Osteoblast (primary cell): ENCODE data around the gene MYO3B. TPM values are rescaled to one million over a fixed set of nuclear protein-coding genes. Genes with fewer than 3 reads are reported as not detected.

Experiments used
- DNase-seq: peaks from one replicate; pipeline ENCODE4 v3.0.0; 2011; ENCODE audit warnings: low spot score, mixed read lengths; ENCODE audit not compliant: insufficient read length; ENCODE audit errors: missing footprints
- H2AFZ ChIP-seq: 2 replicates; pipeline ENCODE4 v1.6.0; 2011; ENCODE audit warnings: mild to moderate bottlenecking, low read length
- H3K27ac ChIP-seq: 2 replicates; pipeline ENCODE4 v1.5.1; 2011; ENCODE audit warnings: mild to moderate bottlenecking, low read depth, low read length, moderate library complexity
- H3K27me3 ChIP-seq: 2 replicates; pipeline ENCODE4 v1.6.0; 2012; ENCODE audit warnings: mild to moderate bottlenecking, control low read depth, inconsistent platforms, low read length, moderate library complexity; ENCODE audit not compliant: insufficient read depth
- H3K36me3 ChIP-seq: 2 replicates; pipeline ENCODE4 v1.5.1; 2011; ENCODE audit warnings: mild to moderate bottlenecking, low read length, control low read depth, moderate library complexity; ENCODE audit not compliant: insufficient read depth
- H3K4me1 ChIP-seq: 2 replicates; pipeline ENCODE4 v1.5.1; 2011; ENCODE audit warnings: mild to moderate bottlenecking, low read length, control low read depth, moderate library complexity; ENCODE audit not compliant: insufficient read depth
- H3K4me2 ChIP-seq: 2 replicates; pipeline ENCODE4 v1.6.0; 2011; ENCODE audit warnings: mild to moderate bottlenecking, low read length; ENCODE audit not compliant: insufficient read depth
- H3K4me3 ChIP-seq: fragments of 200-600 bp; sonication (generic); 3 replicates; pipeline ENCODE4 v1.5.1; 2012; ENCODE audit warnings: mild to moderate bottlenecking, low read length, inconsistent platforms; ENCODE audit not compliant: insufficient read depth
- H3K79me2 ChIP-seq: 2 replicates; pipeline ENCODE4 v1.6.0; 2012; ENCODE audit warnings: mild to moderate bottlenecking, low read length, control low read depth, inconsistent platforms; ENCODE audit not compliant: insufficient read depth
- H3K9me3 ChIP-seq: 2 replicates; pipeline ENCODE4 v1.5.1; 2011; ENCODE audit warnings: low read depth, low read length, control low read depth
- H4K20me1 ChIP-seq: 2 replicates; pipeline ENCODE4 v1.6.0; 2012; ENCODE audit warnings: mild to moderate bottlenecking, low read length, control low read depth; ENCODE audit not compliant: insufficient read depth
- total RNA-seq: library from RNA; depleted of rRNA; stranded (reverse); fragments of >200 nt; gene quantifications from 2 replicates; pipeline ENCODE4 v1.2.3, GENCODE V29; 2012
- TF ChIP-seq, protein P1 (sequence below): IDR thresholded peaks from 2 replicates; pipeline ENCODE4 v1.5.1; 2011; ENCODE audit warnings: mild to moderate bottlenecking, low read depth, low read length, moderate library complexity; ENCODE audit errors: extremely low read depth

MYO3B gene
- total RNA-seq, 1 donor: 0.36 TPM

- no peak overlapping the region for H3K4me2 ChIP-seq
Observed at GRCh38 chr2:170204298-170204951, 26.5 kb downstream of the MYO3B start.

DNA sequence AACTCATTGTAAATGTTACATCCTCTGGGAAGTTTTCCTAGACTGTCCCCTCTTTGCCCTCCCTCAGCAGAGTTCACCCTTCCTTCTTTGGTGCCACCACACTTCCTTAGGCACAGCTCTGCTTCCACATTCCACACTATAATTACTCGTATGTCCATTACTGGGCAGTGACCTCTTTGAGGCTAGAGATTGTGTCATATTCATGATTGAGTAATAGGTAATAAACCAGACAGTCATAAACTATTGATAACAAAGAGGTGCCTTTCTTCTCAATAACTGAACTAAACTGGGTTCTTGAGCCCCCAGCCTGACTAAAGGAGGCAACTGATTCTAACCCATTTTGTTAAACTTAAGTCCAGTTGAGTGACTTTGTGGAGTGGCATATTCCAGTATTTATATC, 28.3 kb downstream of the MYO3B start:
- no peaks in the 10 kb centered on the region for H3K27me3 ChIP-seq
- H3K9me3 ChIP-seq: no peaks in the 10 kb centered on the region
- TF ChIP-seq, protein P1, sequence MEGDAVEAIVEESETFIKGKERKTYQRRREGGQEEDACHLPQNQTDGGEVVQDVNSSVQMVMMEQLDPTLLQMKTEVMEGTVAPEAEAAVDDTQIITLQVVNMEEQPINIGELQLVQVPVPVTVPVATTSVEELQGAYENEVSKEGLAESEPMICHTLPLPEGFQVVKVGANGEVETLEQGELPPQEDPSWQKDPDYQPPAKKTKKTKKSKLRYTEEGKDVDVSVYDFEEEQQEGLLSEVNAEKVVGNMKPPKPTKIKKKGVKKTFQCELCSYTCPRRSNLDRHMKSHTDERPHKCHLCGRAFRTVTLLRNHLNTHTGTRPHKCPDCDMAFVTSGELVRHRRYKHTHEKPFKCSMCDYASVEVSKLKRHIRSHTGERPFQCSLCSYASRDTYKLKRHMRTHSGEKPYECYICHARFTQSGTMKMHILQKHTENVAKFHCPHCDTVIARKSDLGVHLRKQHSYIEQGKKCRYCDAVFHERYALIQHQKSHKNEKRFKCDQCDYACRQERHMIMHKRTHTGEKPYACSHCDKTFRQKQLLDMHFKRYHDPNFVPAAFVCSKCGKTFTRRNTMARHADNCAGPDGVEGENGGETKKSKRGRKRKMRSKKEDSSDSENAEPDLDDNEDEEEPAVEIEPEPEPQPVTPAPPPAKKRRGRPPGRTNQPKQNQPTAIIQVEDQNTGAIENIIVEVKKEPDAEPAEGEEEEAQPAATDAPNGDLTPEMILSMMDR: no peak
- H4K20me1 ChIP-seq: no peaks in the 10 kb centered on the region
- H3K4me1 ChIP-seq: no peaks in the 10 kb centered on the region
- H3K79me2 ChIP-seq: no peaks in the 10 kb centered on the region
- H3K36me3 ChIP-seq: no peaks in the 10 kb centered on the region
- H3K27ac ChIP-seq: no peak overlapping the region
- DNase-seq: no peak
- H2AFZ ChIP-seq: no peak overlapping the region
- no peak overlapping the region for H3K4me3 ChIP-seq
- no peak overlapping the region for H3K4me2 ChIP-seq

More at GRCh38 chr2:170204298-170204951, 26.5 kb downstream of the MYO3B start:
- Histone ChIP-seq H3K27me3 (no peaks in the 10 kb centered on the region), H2AFZ (no peak overlapping the region), H3K9me3 (no peaks in the 10 kb centered on the region), H3K27ac (no peak overlapping the region), H3K79me2 (no peaks in the 10 kb centered on the region), H3K36me3 (no peaks in the 10 kb centered on the region), H4K20me1 (no peaks in the 10 kb centered on the region), H3K4me3 (no peak overlapping the region), H3K4me1 (no peaks in the 10 kb centered on the region)
- DNase-seq: no peak
- TF ChIP-seq, protein P1: no peak

- no peaks in the 10 kb centered on the region for H3K4me1 ChIP-seq
- TF ChIP-seq, protein P1: no peak
Observed at GRCh38 chr2:170206805-170207407, 29.0 kb downstream of the MYO3B start.

GRCh38 chr2:170207901-170208300, 30.0 kb downstream of the MYO3B start:
- H3K4me2 ChIP-seq: no peak overlapping the region
- H4K20me1 ChIP-seq: no peaks in the 10 kb centered on the region
- TF ChIP-seq, protein P1: no peak
- no peak overlapping the region for H3K27ac ChIP-seq
- H2AFZ ChIP-seq: no peak overlapping the region
- no peaks in the 10 kb centered on the region for H3K36me3 ChIP-seq
- H3K27me3 ChIP-seq: no peaks in the 10 kb centered on the region
- H3K79me2 ChIP-seq: no peaks in the 10 kb centered on the region
- peaks cover 4% of the 10 kb centered on the region for H3K4me1 ChIP-seq
- no peaks in the 10 kb centered on the region for H3K9me3 ChIP-seq
- no peak overlapping the region for H3K4me3 ChIP-seq
- DNase-seq: no peak

More at GRCh38 chr2:170206805-170207407, 29.0 kb downstream of the MYO3B start:
- Histone ChIP-seq H3K4me3 (no peak overlapping the region), H3K9me3 (no peaks in the 10 kb centered on the region), H3K27me3 (no peaks in the 10 kb centered on the region), H4K20me1 (no peaks in the 10 kb centered on the region), H2AFZ (no peak overlapping the region), H3K4me2 (no peak overlapping the region), H3K36me3 (no peaks in the 10 kb centered on the region), H3K79me2 (no peaks in the 10 kb centered on the region), H3K27ac (no peak overlapping the region)
- DNase-seq: no peak
